Lower leg skin (tissue), 3 donors: ENCODE measurements around the gene OGFOD2.

Source experiments
- POLR2A ChIP-seq, 2 donors: fragments of 450-650 bp; IDR thresholded peaks; one replicate each; pipeline ENCODE4 v1.6.1; 2016 to 2017; ENCODE audit warnings: antibody characterized with exemption in 2 of 2, mild to moderate bottlenecking in 1 of 2, moderate library complexity in 1 of 2
- TF ChIP-seq, protein P1 (sequence below), 3 donors: fragments of 450-650 bp; IDR thresholded peaks; one replicate each; pipeline ENCODE4 v1.5.1; 2016; ENCODE audit warnings: antibody characterized with exemption in 3 of 3, mild to moderate bottlenecking in 3 of 3, moderate library complexity in 2 of 3

DNA sequence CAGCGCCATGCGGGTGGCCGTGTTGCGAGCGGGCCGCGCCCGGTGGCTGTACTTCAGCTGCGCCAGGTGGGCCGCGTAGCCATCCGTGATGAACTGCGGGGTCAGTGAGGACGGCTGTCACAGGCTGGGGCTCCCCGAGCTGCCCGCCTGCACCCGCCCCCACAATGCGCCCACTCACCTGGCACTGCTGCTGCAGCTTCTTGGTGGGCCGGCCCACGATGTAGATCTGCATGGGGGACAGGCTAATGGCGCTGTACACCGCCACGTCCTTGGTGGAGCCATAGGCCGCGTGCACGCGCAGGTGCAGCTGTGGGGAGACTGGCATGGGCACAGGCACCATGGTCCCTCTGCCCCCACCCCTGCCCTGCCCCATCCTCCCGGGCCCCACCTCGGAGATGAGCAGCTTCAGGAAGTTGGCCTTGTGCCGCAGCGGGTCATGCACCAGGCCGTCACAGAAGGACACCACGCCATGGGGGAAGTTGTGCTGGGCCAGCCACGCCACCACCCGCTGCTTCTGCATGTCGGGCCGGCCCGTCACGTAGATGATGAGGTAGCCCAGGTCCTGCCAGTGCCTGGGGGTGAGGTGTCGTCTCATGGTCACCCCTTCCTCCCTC, 11.3 kb downstream of the OGFOD2 start:
- TF ChIP-seq, protein P1, sequence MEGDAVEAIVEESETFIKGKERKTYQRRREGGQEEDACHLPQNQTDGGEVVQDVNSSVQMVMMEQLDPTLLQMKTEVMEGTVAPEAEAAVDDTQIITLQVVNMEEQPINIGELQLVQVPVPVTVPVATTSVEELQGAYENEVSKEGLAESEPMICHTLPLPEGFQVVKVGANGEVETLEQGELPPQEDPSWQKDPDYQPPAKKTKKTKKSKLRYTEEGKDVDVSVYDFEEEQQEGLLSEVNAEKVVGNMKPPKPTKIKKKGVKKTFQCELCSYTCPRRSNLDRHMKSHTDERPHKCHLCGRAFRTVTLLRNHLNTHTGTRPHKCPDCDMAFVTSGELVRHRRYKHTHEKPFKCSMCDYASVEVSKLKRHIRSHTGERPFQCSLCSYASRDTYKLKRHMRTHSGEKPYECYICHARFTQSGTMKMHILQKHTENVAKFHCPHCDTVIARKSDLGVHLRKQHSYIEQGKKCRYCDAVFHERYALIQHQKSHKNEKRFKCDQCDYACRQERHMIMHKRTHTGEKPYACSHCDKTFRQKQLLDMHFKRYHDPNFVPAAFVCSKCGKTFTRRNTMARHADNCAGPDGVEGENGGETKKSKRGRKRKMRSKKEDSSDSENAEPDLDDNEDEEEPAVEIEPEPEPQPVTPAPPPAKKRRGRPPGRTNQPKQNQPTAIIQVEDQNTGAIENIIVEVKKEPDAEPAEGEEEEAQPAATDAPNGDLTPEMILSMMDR (IDR thresholded peaks at IDR 0.05), result no peak
- TF ChIP-seq POLR2A (IDR thresholded peaks at IDR 0.05), result no peak
